ENCODE data around the gene MAP4. TPM values are rescaled to one million over a fixed set of nuclear protein-coding genes. Genes with fewer than 3 reads are reported as not detected.

Gene MAP4
- total RNA-seq, 1 donor from 2014 or later, result 54.6 TPM

DNA sequence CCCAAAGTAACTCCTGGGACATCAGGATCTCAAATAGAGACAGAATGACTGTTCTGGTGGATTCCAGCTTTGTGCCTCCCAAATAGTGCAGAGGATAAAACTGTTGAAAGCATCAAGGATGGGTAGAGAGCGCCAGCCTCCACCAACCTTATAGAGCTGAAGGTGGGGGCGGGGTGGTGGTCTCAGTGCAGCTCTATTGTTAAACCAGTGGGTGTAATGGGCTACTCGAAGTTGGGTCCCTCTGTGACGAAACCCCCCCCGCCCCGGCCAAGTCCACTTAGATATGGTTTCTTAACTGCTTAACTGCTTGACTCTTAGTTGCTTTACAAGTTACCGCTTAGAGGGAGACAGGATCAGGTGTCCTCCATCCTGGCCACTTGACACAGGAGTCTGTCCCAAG lies 190.6 kb downstream of the MAP4 start:
- Histone ChIP-seq H2AFZ (replicated peaks) (no peak overlapping the region), H3K4me1 (peaks cover 10% of the 10 kb centered on the region), H3K27me3 (no peaks in the 10 kb centered on the region), H3K27ac (no peak overlapping the region), H3K79me2 (ENCODE audit: low read depth) (peaks cover 34% of the 10 kb centered on the region), H3K9me3 (ENCODE audit: low read depth) (no peaks in the 10 kb centered on the region), H3K4me3 (peak overlapping the region; percentile 88), H3K4me2 (peak overlapping the region; percentile 91), H3K9ac (peak overlapping the region; percentile 91), H3K36me3 (peaks cover 14% of the 10 kb centered on the region), H3F3A (ENCODE audit: low read depth) (peaks cover 22% of the 10 kb centered on the region), H4K20me1 (ENCODE audit: low read depth) (peaks cover 24% of the 10 kb centered on the region)
- DNase-seq (ENCODE audit: low spot score), result no peak
- H3K36me3 Mint-ChIP-seq, result peaks cover 20% of the 10 kb centered on the region
- H3K27ac Mint-ChIP-seq, result peak overlapping the region; percentile 46
- peaks cover 2% of the 10 kb centered on the region for H3K27me3 Mint-ChIP-seq (ENCODE audit: insufficient read depth, low read depth)
- TF ChIP-seq EZH2 (IDR thresholded peaks at IDR 0.05) (no peak), EZH2phosphoT487 (IDR thresholded peaks at IDR 0.05) (no peak)
- TF ChIP-seq, protein P1, sequence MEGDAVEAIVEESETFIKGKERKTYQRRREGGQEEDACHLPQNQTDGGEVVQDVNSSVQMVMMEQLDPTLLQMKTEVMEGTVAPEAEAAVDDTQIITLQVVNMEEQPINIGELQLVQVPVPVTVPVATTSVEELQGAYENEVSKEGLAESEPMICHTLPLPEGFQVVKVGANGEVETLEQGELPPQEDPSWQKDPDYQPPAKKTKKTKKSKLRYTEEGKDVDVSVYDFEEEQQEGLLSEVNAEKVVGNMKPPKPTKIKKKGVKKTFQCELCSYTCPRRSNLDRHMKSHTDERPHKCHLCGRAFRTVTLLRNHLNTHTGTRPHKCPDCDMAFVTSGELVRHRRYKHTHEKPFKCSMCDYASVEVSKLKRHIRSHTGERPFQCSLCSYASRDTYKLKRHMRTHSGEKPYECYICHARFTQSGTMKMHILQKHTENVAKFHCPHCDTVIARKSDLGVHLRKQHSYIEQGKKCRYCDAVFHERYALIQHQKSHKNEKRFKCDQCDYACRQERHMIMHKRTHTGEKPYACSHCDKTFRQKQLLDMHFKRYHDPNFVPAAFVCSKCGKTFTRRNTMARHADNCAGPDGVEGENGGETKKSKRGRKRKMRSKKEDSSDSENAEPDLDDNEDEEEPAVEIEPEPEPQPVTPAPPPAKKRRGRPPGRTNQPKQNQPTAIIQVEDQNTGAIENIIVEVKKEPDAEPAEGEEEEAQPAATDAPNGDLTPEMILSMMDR (IDR thresholded peaks at IDR 0.05), result no peak
- H3K9me3 Mint-ChIP-seq, result no peaks in the 10 kb centered on the region
- peak overlapping the region; percentile 95 for H3K4me3 Mint-ChIP-seq
- peaks cover 20% of the 10 kb centered on the region for H3K4me1 Mint-ChIP-seq

DNA sequence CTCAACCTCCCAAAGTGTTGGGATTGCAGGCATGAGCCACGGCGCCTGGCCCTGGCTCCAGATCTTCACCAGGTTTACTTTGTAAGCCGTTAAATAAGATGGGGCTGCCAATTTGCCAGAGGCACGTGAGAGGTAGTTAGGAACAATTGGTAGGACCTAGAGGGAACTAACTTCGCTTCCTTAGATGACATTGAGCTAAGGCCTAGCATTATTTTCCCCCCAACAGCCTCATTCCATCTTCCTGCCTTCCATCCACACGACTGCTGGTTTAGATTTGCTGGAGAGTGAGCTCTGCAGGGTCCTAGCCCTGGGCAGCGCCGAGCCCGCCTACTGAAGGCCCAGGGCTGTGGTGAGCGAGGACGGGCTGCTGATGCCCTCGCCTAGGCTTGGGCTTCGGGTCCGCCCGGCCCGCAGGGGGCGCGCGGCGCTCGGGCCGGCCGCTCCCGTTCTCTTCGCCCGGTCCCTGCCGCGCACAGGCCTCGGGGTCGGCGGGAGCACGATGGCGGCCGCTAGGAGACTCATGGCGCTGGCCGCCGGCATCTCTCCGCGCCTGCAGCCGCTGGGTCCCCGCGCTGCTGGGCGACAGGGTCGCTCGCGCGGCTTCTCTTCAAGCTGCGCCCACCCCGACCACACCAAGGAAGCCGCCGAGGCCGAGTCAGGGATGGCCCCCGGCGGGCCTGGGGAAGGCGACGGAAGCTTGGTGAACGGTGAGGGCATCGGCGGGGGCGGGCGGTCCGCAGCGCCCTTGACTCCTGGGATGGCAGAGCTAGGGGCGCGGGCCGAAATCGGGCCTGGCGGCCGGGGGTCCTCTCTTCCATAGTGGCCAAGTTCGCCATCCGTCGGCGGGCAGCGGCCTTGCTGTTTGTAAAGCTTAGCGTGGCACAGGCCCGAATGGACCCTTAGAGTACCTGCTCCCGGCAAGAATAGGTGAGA lies 191.4 kb downstream of the MAP4 start:
- peak overlapping the region; percentile 86 for H2AFZ ChIP-seq (replicated peaks)
- peaks cover 14% of the 10 kb centered on the region for H3K36me3 ChIP-seq
- peak overlapping the region; percentile 91 for H3K4me2 ChIP-seq
- H3K9me3 ChIP-seq (ENCODE audit: low read depth), result no peaks in the 10 kb centered on the region
- Mint-ChIP-seq H3K36me3 (peaks cover 21% of the 10 kb centered on the region), H3K4me3 (peak overlapping the region; percentile 95), H3K27ac (peak overlapping the region; percentile 90), H3K4me1 (peaks cover 20% of the 10 kb centered on the region), H3K27me3 (ENCODE audit: insufficient read depth, low read depth) (peaks cover 2% of the 10 kb centered on the region), H3K9me3 (no peaks in the 10 kb centered on the region)
- peak overlapping the region; percentile 88 for H3K4me3 ChIP-seq
- no peaks in the 10 kb centered on the region for H3K27me3 ChIP-seq
- peaks cover 34% of the 10 kb centered on the region for H3K79me2 ChIP-seq (ENCODE audit: low read depth)
- peaks cover 24% of the 10 kb centered on the region for H4K20me1 ChIP-seq (ENCODE audit: low read depth)
- peaks cover 22% of the 10 kb centered on the region for H3F3A ChIP-seq (ENCODE audit: low read depth)
- peak; percentile 95 for DNase-seq (ENCODE audit: low spot score)
- peak overlapping the region; percentile 91 for H3K9ac ChIP-seq
- H3K4me1 ChIP-seq, result peaks cover 10% of the 10 kb centered on the region
- no peak for TF ChIP-seq EZH2phosphoT487 (IDR thresholded peaks at IDR 0.05)
- TF ChIP-seq, protein P1 (IDR thresholded peaks at IDR 0.05), result peak; percentile 86
- peak; percentile 51 for TF ChIP-seq EZH2 (IDR thresholded peaks at IDR 0.05)
- peak overlapping the region; percentile 62 for H3K27ac ChIP-seq

DNA sequence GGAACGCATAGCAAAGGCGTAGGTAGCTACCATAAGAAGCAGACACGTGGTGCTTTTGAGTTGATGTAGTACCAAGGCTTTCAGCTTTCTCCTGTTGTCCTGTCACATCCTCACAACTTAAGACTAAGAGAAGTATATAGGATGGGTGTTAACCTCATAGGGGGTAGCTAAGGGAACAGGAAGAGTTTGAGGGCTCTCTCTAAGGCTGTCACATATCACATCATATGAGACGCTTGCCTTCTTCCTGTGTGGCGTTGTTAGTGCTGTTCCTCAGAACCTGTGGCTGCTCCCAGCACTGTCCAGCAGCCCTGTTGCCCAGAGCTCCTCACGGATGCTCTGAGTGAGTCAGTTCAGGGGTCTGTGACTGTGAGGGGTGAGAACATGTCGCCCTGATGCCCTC lies 198.6 kb downstream of the MAP4 start:
- H3K9ac ChIP-seq, result no peak overlapping the region
- H3K4me1 Mint-ChIP-seq, result no peaks in the 10 kb centered on the region
- no peak overlapping the region for H3K27ac ChIP-seq
- H3K36me3 Mint-ChIP-seq, result peaks cover 22% of the 10 kb centered on the region
- H3K9me3 ChIP-seq (ENCODE audit: low read depth), result no peaks in the 10 kb centered on the region
- H3K4me3 ChIP-seq, result no peak overlapping the region
- H3K9me3 Mint-ChIP-seq, result no peaks in the 10 kb centered on the region
- H3K27me3 ChIP-seq, result no peaks in the 10 kb centered on the region
- TF ChIP-seq, protein P1 (IDR thresholded peaks at IDR 0.05), result no peak
- no peak for TF ChIP-seq EZH2phosphoT487 (IDR thresholded peaks at IDR 0.05)
- H3K4me1 ChIP-seq, result no peaks in the 10 kb centered on the region
- H3K36me3 ChIP-seq, result no peaks in the 10 kb centered on the region
- H4K20me1 ChIP-seq (ENCODE audit: low read depth), result peaks cover 10% of the 10 kb centered on the region
- DNase-seq (ENCODE audit: low spot score), result no peak
- peaks cover 2% of the 10 kb centered on the region for H3K27me3 Mint-ChIP-seq (ENCODE audit: insufficient read depth, low read depth)
- H3K79me2 ChIP-seq (ENCODE audit: low read depth), result peaks cover 5% of the 10 kb centered on the region
- H2AFZ ChIP-seq (replicated peaks), result no peak overlapping the region
- H3K4me3 Mint-ChIP-seq, result no peak overlapping the region
- H3K4me2 ChIP-seq, result no peak overlapping the region
- H3F3A ChIP-seq (ENCODE audit: low read depth), result peaks cover 3% of the 10 kb centered on the region
- no peak overlapping the region for H3K27ac Mint-ChIP-seq

Measured in neural progenitor cell (in vitro differentiated cells).